ENCODE data around the gene ATP6AP2.
"Not testable (repeated sequence)": the region's sequence is repeated elsewhere in the genome, so short reads cannot be mapped to it uniquely, and the experiment has no call there.

Gene ATP6AP2

DNA sequence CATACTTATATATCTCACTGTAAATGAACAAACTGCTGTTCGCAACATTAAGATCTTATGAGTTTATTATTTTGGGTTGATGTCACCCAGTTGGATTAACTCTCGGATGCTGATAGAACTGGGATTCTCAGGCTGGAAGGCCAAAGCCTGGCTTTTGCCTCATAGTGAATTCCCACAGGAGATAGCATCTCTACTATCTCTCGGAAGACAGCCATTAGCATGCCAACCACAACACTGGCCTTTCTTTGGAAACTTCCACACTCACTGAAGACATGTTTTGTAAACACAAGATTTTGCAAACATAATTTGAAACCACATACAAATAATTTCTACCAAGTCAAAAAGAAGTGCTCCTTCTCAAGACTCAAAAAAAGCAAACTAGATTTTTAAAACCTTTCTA lies 4.5 kb upstream of the ATP6AP2 start:
- H3K36me3 ChIP-seq (ENCODE audit: control insufficient read depth, insufficient read depth, low read length) = no peaks in the 10 kb centered on the region
- no peaks in the 10 kb centered on the region for H3K4me1 ChIP-seq (ENCODE audit: control insufficient read depth, insufficient read depth, low read length)
- no peaks in the 10 kb centered on the region for H3K27me3 ChIP-seq (ENCODE audit: control insufficient read depth, insufficient read depth, low read length)
- H3K4me3 ChIP-seq (ENCODE audit: low read length) = no peak overlapping the region
- H3K9me3 ChIP-seq (ENCODE audit: control insufficient read depth, insufficient read depth, low read length) = no peaks in the 10 kb centered on the region
- DNase-seq (ENCODE audit: low read depth, low spot score) = no peak
- WGBS (ENCODE audit: insufficient coverage, insufficient read length) = no CpG with 5 or more reads among the region's 3 CpGs
- no peak overlapping the region for H3K27ac ChIP-seq (ENCODE audit: low read length)

DNA sequence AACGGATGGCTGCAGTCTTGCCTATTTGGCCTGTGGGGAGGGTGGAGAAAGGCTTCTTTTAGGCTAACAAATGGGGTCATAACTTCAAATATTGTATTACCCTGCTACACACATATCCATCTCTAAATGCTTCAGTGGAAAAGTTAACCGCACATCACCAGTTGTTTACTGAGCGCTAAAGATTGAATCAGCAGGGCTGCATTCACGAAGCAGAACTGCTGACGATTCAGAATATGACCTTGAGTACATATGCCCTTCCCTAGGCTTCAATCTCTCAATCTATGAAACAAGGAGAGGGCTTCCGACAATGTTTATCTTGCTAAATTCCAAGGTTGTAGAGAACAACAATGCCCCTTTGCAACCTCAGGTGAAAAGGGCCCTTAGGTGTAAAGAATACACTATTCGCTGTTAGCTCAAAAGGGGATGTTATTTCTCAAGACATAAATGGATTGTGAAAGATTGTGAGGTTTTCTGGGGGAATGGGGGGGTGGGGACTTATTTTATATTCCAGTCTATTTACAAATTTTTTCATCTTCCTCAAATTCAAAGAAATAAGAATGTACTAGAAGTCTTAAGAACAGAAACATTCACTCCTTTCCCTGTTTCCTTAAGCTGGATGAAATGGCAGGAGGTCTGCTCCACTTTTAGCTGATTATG lies 2.6 kb upstream of the ATP6AP2 start:
- Histone ChIP-seq H3K27ac (ENCODE audit: low read length) (no peak overlapping the region), H3K9me3 (ENCODE audit: control insufficient read depth, insufficient read depth, low read length) (no peaks in the 10 kb centered on the region), H3K4me1 (ENCODE audit: control insufficient read depth, insufficient read depth, low read length) (no peaks in the 10 kb centered on the region), H3K36me3 (ENCODE audit: control insufficient read depth, insufficient read depth, low read length) (no peaks in the 10 kb centered on the region), H3K4me3 (ENCODE audit: low read length) (no peak overlapping the region), H3K27me3 (ENCODE audit: control insufficient read depth, insufficient read depth, low read length) (no peaks in the 10 kb centered on the region)
- no CpG with 5 or more reads among the region's 7 CpGs for WGBS (ENCODE audit: insufficient coverage, insufficient read length)
- DNase-seq (ENCODE audit: low read depth, low spot score) = no peak

DNA sequence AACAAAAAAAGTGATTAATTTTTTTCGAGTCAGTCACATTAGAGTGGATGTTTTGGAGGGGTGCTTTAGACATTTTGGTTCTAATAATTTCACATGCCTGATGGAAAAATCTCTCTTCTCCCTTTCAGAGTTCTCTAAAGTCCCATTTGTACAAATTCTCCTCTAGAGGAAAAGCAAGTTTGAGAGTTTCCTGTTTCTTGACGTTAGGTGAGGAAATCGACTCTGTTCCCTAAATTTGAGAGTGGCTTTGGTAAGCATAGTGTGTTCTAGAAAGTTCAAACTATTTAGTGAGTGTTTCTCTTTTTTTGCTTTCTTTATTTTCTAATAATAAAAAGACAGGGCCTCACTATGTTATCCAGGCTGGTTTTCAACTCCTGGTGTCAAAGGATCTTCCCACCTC lies 1.6 kb upstream of the ATP6AP2 start:
- Histone ChIP-seq H3K9me3 (ENCODE audit: control insufficient read depth, insufficient read depth, low read length) (no peaks in the 10 kb centered on the region), H3K4me1 (ENCODE audit: control insufficient read depth, insufficient read depth, low read length) (no peaks in the 10 kb centered on the region), H3K36me3 (ENCODE audit: control insufficient read depth, insufficient read depth, low read length) (no peaks in the 10 kb centered on the region), H3K27ac (ENCODE audit: low read length) (no peak overlapping the region), H3K27me3 (ENCODE audit: control insufficient read depth, insufficient read depth, low read length) (no peaks in the 10 kb centered on the region), H3K4me3 (ENCODE audit: low read length) (no peak overlapping the region)
- no CpG with 5 or more reads among the region's 3 CpGs for WGBS (ENCODE audit: insufficient coverage, insufficient read length)
- DNase-seq (ENCODE audit: low read depth, low spot score) = no peak

DNA sequence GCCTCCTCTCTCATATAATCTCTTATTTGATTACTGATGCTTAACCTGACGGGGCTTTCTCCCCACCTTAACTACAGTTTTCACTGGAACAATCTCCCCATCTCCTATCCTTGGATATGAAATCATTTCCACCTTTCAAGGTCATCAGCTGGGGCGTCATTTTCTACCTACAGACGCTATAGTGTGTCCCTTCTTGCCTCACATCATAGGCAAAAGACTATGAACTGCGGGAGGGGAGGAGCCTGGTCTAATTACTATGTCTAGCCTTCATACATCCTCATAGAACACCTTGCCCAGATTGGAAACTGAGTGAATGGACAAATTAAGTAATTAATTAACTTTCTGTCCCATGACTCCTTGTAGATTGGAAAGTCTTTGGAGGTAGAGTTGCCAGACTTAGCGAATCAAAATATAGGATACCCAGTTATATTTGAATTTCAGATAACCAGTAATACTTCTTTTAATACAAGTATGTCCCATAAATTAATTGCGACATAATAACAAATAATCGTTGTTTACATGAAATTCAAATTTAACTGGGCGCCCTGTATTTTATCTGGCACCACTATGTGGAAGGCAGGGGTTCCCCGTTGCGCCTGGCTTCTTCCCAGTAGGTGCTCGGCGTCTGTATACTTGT lies 752 bp upstream of the ATP6AP2 start:
- Histone ChIP-seq H3K9me3 (ENCODE audit: control insufficient read depth, insufficient read depth, low read length) (no peaks in the 10 kb centered on the region), H3K36me3 (ENCODE audit: control insufficient read depth, insufficient read depth, low read length) (no peaks in the 10 kb centered on the region), H3K4me1 (ENCODE audit: control insufficient read depth, insufficient read depth, low read length) (no peaks in the 10 kb centered on the region), H3K27ac (ENCODE audit: low read length) (no peak overlapping the region), H3K27me3 (ENCODE audit: control insufficient read depth, insufficient read depth, low read length) (no peaks in the 10 kb centered on the region), H3K4me3 (ENCODE audit: low read length) (peak overlapping the region; percentile 100; the same call in 1 of the 2 replicates)
- whole genome bisulfite sequencing (ENCODE audit: insufficient coverage, insufficient read length) = no CpG with 5 or more reads among the region's 12 CpGs
- no peak for DNase-seq (ENCODE audit: low read depth, low spot score)

DNA sequence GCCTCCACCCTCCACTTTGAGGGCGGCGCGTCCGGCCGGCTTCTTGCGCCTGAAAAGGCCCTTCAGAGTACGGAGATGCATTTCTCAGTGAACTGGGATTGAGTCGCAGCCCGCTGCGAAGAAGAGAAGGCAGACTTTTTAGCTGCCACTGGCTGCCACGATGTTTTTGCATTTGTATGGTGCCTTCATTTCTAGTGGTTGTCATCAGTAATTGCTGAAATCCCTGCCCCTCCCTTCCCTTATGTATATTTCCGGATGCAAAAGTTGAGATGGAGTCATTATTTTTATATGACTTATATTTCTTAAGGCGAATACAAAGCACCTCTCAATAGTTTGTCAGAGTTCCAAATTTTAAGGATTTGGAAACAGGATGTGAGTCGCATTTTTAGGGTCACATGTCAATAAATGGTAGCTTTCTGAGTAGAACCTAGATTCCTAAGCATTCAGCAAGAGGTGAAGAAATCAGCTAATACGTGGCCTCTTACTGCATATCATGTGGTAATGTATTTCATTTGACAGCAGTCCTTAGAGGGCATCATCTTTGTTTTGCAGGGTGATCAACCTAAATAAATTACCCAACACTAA lies 658 bp downstream of the ATP6AP2 start:
- Histone ChIP-seq H3K27ac (ENCODE audit: low read length) (no peak overlapping the region), H3K36me3 (ENCODE audit: control insufficient read depth, insufficient read depth, low read length) (no peaks in the 10 kb centered on the region), H3K4me3 (ENCODE audit: low read length) (peak overlapping the region; percentile 100; the same call in 1 of the 2 replicates), H3K4me1 (ENCODE audit: control insufficient read depth, insufficient read depth, low read length) (no peaks in the 10 kb centered on the region), H3K9me3 (ENCODE audit: control insufficient read depth, insufficient read depth, low read length) (no peaks in the 10 kb centered on the region), H3K27me3 (ENCODE audit: control insufficient read depth, insufficient read depth, low read length) (no peaks in the 10 kb centered on the region)
- no CpG with 5 or more reads among the region's 15 CpGs for WGBS (ENCODE audit: insufficient coverage, insufficient read length)
- no peak for DNase-seq (ENCODE audit: low read depth, low spot score)

DNA sequence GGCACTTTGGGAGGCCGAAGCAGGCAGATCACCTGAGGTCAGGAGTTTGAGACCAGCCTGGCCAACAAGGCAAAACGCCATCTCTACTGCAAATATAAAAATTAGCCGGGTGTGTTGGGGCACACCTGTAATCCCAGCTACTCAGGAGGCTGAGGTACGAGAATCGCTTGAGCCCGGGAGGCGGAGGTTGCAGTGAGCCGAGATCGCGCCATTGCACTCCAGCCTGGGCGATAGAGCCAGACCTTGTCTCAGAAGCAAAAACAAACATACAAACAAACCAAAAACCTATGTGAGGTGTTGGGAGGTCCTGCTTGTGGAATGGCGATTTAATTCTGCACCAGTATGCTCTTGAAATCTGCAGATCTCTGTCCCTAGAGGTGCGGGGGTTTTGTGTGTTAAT lies 1.4 kb downstream of the ATP6AP2 start:
- not testable (repeated sequence) for H3K27me3 ChIP-seq (ENCODE audit: control insufficient read depth, insufficient read depth, low read length); H3K27ac ChIP-seq (ENCODE audit: low read length); DNase-seq (ENCODE audit: low read depth, low spot score); H3K4me1 ChIP-seq (ENCODE audit: control insufficient read depth, insufficient read depth, low read length); H3K36me3 ChIP-seq (ENCODE audit: control insufficient read depth, insufficient read depth, low read length); H3K4me3 ChIP-seq (ENCODE audit: low read length); H3K9me3 ChIP-seq (ENCODE audit: control insufficient read depth, insufficient read depth, low read length)
- no CpG with 5 or more reads among the region's 13 CpGs for WGBS (ENCODE audit: insufficient coverage, insufficient read length)

DNA sequence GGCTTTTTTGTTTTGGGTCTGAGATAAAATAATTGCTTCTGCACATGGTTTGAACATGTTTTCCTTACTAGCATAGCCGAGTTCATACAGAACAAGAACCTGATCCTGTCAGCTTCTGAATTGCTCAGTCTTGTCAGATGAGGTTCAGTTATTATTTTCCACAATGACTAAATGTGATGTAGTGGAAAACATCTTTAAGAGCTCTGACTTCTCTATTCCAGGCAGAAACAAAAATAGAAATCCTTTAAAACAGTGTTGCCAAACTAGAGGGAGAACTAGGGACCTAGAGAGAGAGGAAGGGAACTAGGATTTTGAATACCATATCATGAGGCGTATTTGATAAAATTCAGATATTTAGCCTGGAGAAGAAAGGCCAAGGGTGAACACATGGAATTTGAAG lies 2.0 kb downstream of the ATP6AP2 start:
- Histone ChIP-seq H3K4me1 (ENCODE audit: control insufficient read depth, insufficient read depth, low read length) (no peaks in the 10 kb centered on the region), H3K27ac (ENCODE audit: low read length) (no peak overlapping the region), H3K4me3 (ENCODE audit: low read length) (no peak overlapping the region), H3K9me3 (ENCODE audit: control insufficient read depth, insufficient read depth, low read length) (no peaks in the 10 kb centered on the region), H3K36me3 (ENCODE audit: control insufficient read depth, insufficient read depth, low read length) (no peaks in the 10 kb centered on the region), H3K27me3 (ENCODE audit: control insufficient read depth, insufficient read depth, low read length) (no peaks in the 10 kb centered on the region)
- no peak for DNase-seq (ENCODE audit: low read depth, low spot score)
- WGBS (ENCODE audit: insufficient coverage, insufficient read length) = no CpG with 5 or more reads among the region's 2 CpGs

DNA sequence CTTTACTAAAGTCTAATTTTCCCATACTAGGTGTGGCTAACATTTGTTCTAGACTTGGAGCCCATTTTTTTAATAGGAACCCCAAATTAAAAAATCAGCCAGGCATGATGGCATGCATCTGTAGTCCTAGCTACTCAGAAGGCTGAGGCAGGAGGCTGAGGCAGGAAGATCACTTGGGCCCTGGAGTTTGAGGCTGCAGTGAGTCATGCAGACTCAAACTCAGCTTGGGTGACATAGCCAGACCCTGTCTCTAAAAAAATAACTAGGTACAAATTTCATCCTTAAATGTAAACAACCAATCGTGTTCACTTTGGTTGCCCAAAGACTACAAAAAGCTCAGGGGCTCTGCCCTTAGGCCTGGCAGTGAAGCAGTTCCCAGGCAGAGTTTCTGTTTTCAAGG lies 6.9 kb downstream of the ATP6AP2 start:
- not testable (repeated sequence) for H3K4me3 ChIP-seq (ENCODE audit: low read length); H3K9me3 ChIP-seq (ENCODE audit: control insufficient read depth, insufficient read depth, low read length); H3K27me3 ChIP-seq (ENCODE audit: control insufficient read depth, insufficient read depth, low read length); H3K36me3 ChIP-seq (ENCODE audit: control insufficient read depth, insufficient read depth, low read length); H3K27ac ChIP-seq (ENCODE audit: low read length); DNase-seq (ENCODE audit: low read depth, low spot score); H3K4me1 ChIP-seq (ENCODE audit: control insufficient read depth, insufficient read depth, low read length)
- no CpG with 5 or more reads among the region's 1 CpG for WGBS (ENCODE audit: insufficient coverage, insufficient read length)

DNA sequence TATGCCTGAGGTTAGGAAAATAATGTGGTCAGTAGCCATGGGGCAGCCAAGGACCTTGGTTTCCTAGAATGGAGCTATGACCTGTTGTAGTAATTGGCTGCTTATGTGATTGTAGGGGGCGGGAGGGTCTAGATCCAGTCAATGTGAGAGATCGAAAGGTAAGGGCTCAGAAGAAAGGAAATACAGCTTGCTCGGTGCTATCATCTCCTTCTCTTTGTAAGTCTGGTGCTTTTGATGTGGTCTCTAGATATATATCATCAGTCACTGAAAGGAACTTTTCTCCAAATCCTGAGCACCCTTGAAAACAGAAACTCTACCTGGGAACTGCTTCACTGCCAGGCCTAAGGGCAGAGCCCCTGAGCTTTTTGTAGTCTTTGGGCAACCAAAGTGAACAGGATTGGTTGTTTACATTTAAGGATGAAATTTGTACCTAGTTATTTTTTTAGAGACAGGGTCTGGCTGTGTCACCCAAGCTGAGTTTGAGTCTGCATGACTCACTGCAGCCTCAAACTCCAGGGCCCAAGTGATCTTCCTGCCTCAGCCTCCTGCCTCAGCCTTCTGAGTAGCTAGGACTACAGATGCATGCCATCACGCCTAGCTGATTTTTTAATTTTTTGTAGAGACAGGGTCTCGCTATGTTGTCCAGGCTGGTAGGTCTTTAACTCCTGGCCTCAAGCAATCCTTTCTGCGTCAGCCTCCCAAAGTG lies 9.0 kb downstream of the ATP6AP2 start:
- not testable (repeated sequence) for H3K36me3 ChIP-seq (ENCODE audit: control insufficient read depth, insufficient read depth, low read length); H3K9me3 ChIP-seq (ENCODE audit: control insufficient read depth, insufficient read depth, low read length); DNase-seq (ENCODE audit: low read depth, low spot score); H3K4me1 ChIP-seq (ENCODE audit: control insufficient read depth, insufficient read depth, low read length); H3K27me3 ChIP-seq (ENCODE audit: control insufficient read depth, insufficient read depth, low read length); H3K27ac ChIP-seq (ENCODE audit: low read length); H3K4me3 ChIP-seq (ENCODE audit: low read length)
- WGBS (ENCODE audit: insufficient coverage, insufficient read length) = no CpG with 5 or more reads among the region's 6 CpGs

DNA sequence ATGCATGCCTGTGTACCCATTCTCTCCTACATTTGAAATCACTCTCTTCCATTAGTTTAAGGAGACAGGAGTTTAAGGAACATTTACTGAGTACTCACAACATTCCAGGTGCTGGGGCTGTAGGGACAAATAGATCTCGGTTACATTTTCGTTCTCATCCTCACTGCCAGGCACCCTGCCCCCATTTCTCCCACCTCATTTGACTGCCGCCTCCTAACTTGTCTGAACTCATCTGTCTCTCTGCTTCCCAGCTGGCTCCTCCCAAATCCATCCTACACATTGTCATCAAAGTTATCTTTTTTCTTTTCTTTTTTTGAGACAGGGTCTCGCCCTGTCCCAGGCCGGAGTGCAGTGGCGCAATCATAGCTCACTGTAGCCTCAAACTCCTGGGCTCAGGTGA lies 22.7 kb downstream of the ATP6AP2 start:
- no peaks in the 10 kb centered on the region for H3K9me3 ChIP-seq (ENCODE audit: control insufficient read depth, insufficient read depth, low read length)
- no peak overlapping the region for H3K4me3 ChIP-seq (ENCODE audit: low read length)
- no peaks in the 10 kb centered on the region; the same call in 1 of the 2 replicates for H3K36me3 ChIP-seq (ENCODE audit: control insufficient read depth, insufficient read depth, low read length)
- WGBS (ENCODE audit: insufficient coverage, insufficient read length) = no CpG with 5 or more reads among the region's 6 CpGs
- no peak for DNase-seq (ENCODE audit: low read depth, low spot score)
- H3K27me3 ChIP-seq (ENCODE audit: control insufficient read depth, insufficient read depth, low read length) = no peaks in the 10 kb centered on the region
- H3K4me1 ChIP-seq (ENCODE audit: control insufficient read depth, insufficient read depth, low read length) = no peaks in the 10 kb centered on the region
- H3K27ac ChIP-seq (ENCODE audit: low read length) = no peak overlapping the region
